K562 (cell line): Measurements from ENCODE around the gene NAT9. TPM values are rescaled to one million over a fixed set of nuclear protein-coding genes. Genes with fewer than 3 reads are reported as not detected.

Source experiments
- ATAC-seq: fragments of 200-7000 bp; cut with Tn5 transposase; 3 replicates; pipeline ENCODE4 v1.9.1; 2020; ENCODE audit warnings: moderate library complexity
- BruUV-seq: library from RNA; stranded (reverse); fragments of 400-500 nt; replicated peaks from 2 replicates; lab custom pipeline; 2021; lab: Mats Ljungman, UMichigan
- CTCF ChIA-PET: fragments of 300-600 bp; formaldehyde crosslinking; extraction: SDS; loops from one replicate; lab custom pipeline; 2021; ENCODE audit warnings: low intra/inter-chr PET ratio; lab: Yijun Ruan, JAX
- POLR2A ChIA-PET: fragments of 300-600, 350-650 bp; sonication (Branson Sonifier 250); formaldehyde crosslinking; extraction: SDS; loops from one replicate; lab custom pipeline; 2021; ENCODE audit warnings: antibody characterized with exemption, inconsistent platforms; lab: Yijun Ruan, JAX
- DNase-seq, 4 experiments: peaks; one replicate each; pipeline versions ENCODE4 v3.0.0 to v3.0.0-alpha.2; 2011 to 2018; ENCODE audit warnings: low spot score in 3 of 4, mixed read lengths in 3 of 4; ENCODE audit errors: extremely low read depth in 1 of 4
- FAIRE-seq: peaks from 2 replicates; lab custom pipeline; 2011; peaks lifted over from hg19 to GRCh38; lab: Jason Lieb, UNC
- H2AFZ ChIP-seq: 2 replicates; pipeline ENCODE4 v1.6.0; 2011; ENCODE audit warnings: low read depth, low read length, control low read depth, inconsistent platforms
- H3K27ac ChIP-seq: fragments of 200-600 bp; 3 replicates; pipeline ENCODE4 v1.8.0; 2011; ENCODE audit warnings: low read depth, mild to moderate bottlenecking, control low read depth, inconsistent platforms, low read length, moderate library complexity, mixed read lengths; ENCODE audit errors: extremely low read depth
- H3K27me3 ChIP-seq, 2 experiments: fragments of 300-600 bp in 1 of 2; 2 replicates in 1 of 2; 3 replicates in 1 of 2; pipeline versions ENCODE4 v1.6.0 to v1.8.0; 2011; ENCODE audit warnings: inconsistent platforms in 2 of 2, low read length in 2 of 2, mild to moderate bottlenecking in 1 of 2, mixed read lengths in 1 of 2, moderate library complexity in 1 of 2; ENCODE audit not compliant: control insufficient read depth in 2 of 2, insufficient read depth in 2 of 2
- H3K36me3 ChIP-seq: fragments of 300-600 bp; 3 replicates; pipeline ENCODE4 v1.8.0; 2011; ENCODE audit warnings: mild to moderate bottlenecking, low read length, inconsistent platforms; ENCODE audit not compliant: control insufficient read depth, insufficient read depth
- H3K4me1 ChIP-seq, 2 experiments: fragments of 200-600 bp in 1 of 2; replicated peaks in 1 of 2; 2 replicates in 1 of 2; 3 replicates in 1 of 2; pipeline versions ENCODE4 v1.5.1 to v1.8.0; 2011; ENCODE audit warnings: inconsistent platforms in 2 of 2, low read length in 2 of 2, mild to moderate bottlenecking in 1 of 2, mixed read lengths in 1 of 2, moderate library complexity in 1 of 2; ENCODE audit not compliant: control insufficient read depth in 2 of 2, insufficient read depth in 2 of 2
- H3K4me2 ChIP-seq: 2 replicates; pipeline ENCODE4 v1.6.1; 2011; ENCODE audit warnings: low read length, control low read depth, inconsistent platforms, mixed read lengths; ENCODE audit not compliant: insufficient read depth
- H3K4me3 ChIP-seq: fragments of 200-600 bp; sonication (generic), shearing (Covaris generic); 2 replicates; pipeline ENCODE4 v1.5.1; 2016; ENCODE audit warnings: control low read depth, inconsistent platforms
- H3K79me2 ChIP-seq: fragments of 200-600 bp; 3 replicates; pipeline ENCODE4 v1.8.0; 2011; ENCODE audit warnings: low read length, inconsistent platforms; ENCODE audit not compliant: control insufficient read depth, insufficient read depth
- H3K9ac ChIP-seq, 2 experiments: 2 replicates each; pipeline versions ENCODE4 v1.6.0 to v1.6.1; 2011; ENCODE audit warnings: low read depth in 2 of 2, low read length in 2 of 2, control low read depth in 1 of 2, inconsistent platforms in 1 of 2, mild to moderate bottlenecking in 1 of 2, mixed read lengths in 1 of 2; ENCODE audit not compliant: insufficient read depth in 1 of 2
- H3K9me1 ChIP-seq: one replicate; pipeline ENCODE4 v1.6.0; 2011; ENCODE audit warnings: inconsistent platforms, mild to moderate bottlenecking, low read length, moderate library complexity; ENCODE audit not compliant: control insufficient read depth, insufficient read depth
- H3K9me3 ChIP-seq: replicated peaks from 2 replicates; pipeline ENCODE4 v1.5.1; 2011; ENCODE audit warnings: low read depth, low read length, inconsistent platforms; ENCODE audit not compliant: control insufficient read depth, insufficient read depth
- H4K20me1 ChIP-seq: replicated peaks from 2 replicates; pipeline ENCODE4 v1.6.1; 2011; ENCODE audit warnings: low read length, inconsistent platforms, mixed read lengths; ENCODE audit not compliant: control insufficient read depth, insufficient read depth
- BRD4 ChIP-seq: fragments of 200-600 bp; sonication (generic); IDR thresholded peaks from 2 replicates; pipeline ENCODE4 v1.6.1; 2017; ENCODE audit warnings: inconsistent platforms
- CREB1 ChIP-seq, 2 experiments: sonication (generic) in 1 of 2; formaldehyde crosslinking in 1 of 2; IDR thresholded peaks; 2 replicates each; pipeline versions ENCODE4 v1.6.1 to v1.8.0; 2012 to 2022; ENCODE audit warnings: inconsistent platforms in 1 of 2, mild to moderate bottlenecking in 1 of 2, missing genetic modification reagents in 1 of 2, moderate library complexity in 1 of 2
- GTF2A2 ChIP-seq: IDR thresholded peaks from 2 replicates; pipeline ENCODE4 v1.6.1; 2016; ENCODE audit warnings: mild to moderate bottlenecking, missing genetic modification characterization, missing compliant biosample characterization
- KAT2B ChIP-seq: IDR thresholded peaks from one replicate; pipeline ENCODE4 v1.6.1; 2012; ENCODE audit warnings: low read depth, mild to moderate bottlenecking, control low read depth, inconsistent platforms, low read length, moderate library complexity
- KDM4B ChIP-seq, 2 experiments: fragments of 450-650 bp in 1 of 2; sonication (generic) in 1 of 2; IDR thresholded peaks; 2 replicates each; pipeline ENCODE4 v1.6.1; 2016 to 2017; ENCODE audit warnings: borderline replicate concordance in 2 of 2, antibody characterized with exemption in 1 of 2, low read depth in 1 of 2, mild to moderate bottlenecking in 1 of 2
- KDM5B ChIP-seq: fragments of 200-600 bp; sonication (generic); IDR thresholded peaks from 2 replicates; pipeline ENCODE4 v1.6.1; 2012; ENCODE audit warnings: low read depth, mild to moderate bottlenecking, moderate library complexity, low read length, control low read depth, inconsistent platforms; ENCODE audit not compliant: insufficient replicate concordance
- MYC ChIP-seq, 2 experiments: fragments of 250-450 bp in 1 of 2; sonication (Bioruptor Pico) in 1 of 2; IDR thresholded peaks; 2 replicates each; pipeline versions ENCODE4 v1.5.1 to v1.6.1; 2012 to 2021; ENCODE audit warnings: low read depth in 2 of 2, borderline replicate concordance in 1 of 2, improper control_type of control experiment in 1 of 2, low read length in 1 of 2, mild to moderate bottlenecking in 1 of 2, moderate library complexity in 1 of 2
- PRPF4 ChIP-seq: fragments of 200-400 bp; formaldehyde crosslinking; IDR thresholded peaks from one replicate; pipeline ENCODE4 v1.6.1; 2017; ENCODE audit warnings: low read length, low read depth, mild to moderate bottlenecking; ENCODE audit not compliant: insufficient read depth, poor library complexity, severe bottlenecking
- PYGO2 ChIP-seq: fragments of 450-650 bp; IDR thresholded peaks from 2 replicates; pipeline ENCODE4 v1.6.1; 2016; ENCODE audit warnings: mild to moderate bottlenecking, missing genetic modification characterization, moderate library complexity, missing compliant biosample characterization
- RFX5 ChIP-seq: IDR thresholded peaks from 2 replicates; pipeline ENCODE4 v1.6.1; 2011; ENCODE audit warnings: low read depth, mild to moderate bottlenecking, improper control_type of control experiment, low read length
- SNRNP70 ChIP-seq: fragments of 200-400 bp; formaldehyde crosslinking; optimal IDR thresholded peaks from 2 replicates; pipeline ENCODE3; 2017; ENCODE audit warnings: low read depth, low read length
- ZNF586 ChIP-seq: fragments of 450-650 bp; formaldehyde crosslinking; conservative IDR thresholded peaks from 2 replicates; pipeline ENCODE4 v1.4.0; 2020; ENCODE audit warnings: mild to moderate bottlenecking, moderate library complexity
- WGBS: fragments of 100-300 bp; shearing (Covaris generic); methylation state at CpG from one replicate; pipeline ENCODE4 v1.1.6; 2016; ENCODE audit warnings: low coverage, mixed read lengths; ENCODE audit not compliant: insufficient coverage; ENCODE audit errors: missing lambda C conversion rate; 5-methylcytosine and 5-hydroxymethylcytosine counted together
- in situ Hi-C: fragments of 300-500 bp; cut with MboI; formaldehyde crosslinking; loops from 4 replicates; pipeline ENCODE4 v1.15.0; 2018; ENCODE audit warnings: inconsistent platforms, mixed read lengths
- intact Hi-C: fragments of 100-400 bp; cut with micrococcal nuclease; formaldehyde crosslinking; loops from 2 replicates; pipeline ENCODE4 v1.14.2; 2022
- polyA plus RNA-seq, 8 experiments: library from polyadenylated mRNA; depleted of rRNA in 4 of 8; stranded (reverse) in 5 of 8; unstranded in 3 of 8; fragments of >200 nt; fragmentation: Nextera tagmentation in 2 of 8; fragmentation: Illumina TruSeq in 1 of 8; extraction: Ambion mirVana in 2 of 8; extraction: Trizol in 1 of 8; gene quantifications; 2 replicates each; pipeline versions ENCODE4 v1.2.1 to v1.2.3, GENCODE V29; 2011 to 2014; ENCODE audit warnings: inconsistent platforms in 1 of 8, missing spikeins in 1 of 8
- total RNA-seq, 7 experiments: library from RNA; depleted of rRNA in 6 of 7; stranded (reverse); fragments of >200 nt in 6 of 7; fragmentation: Illumina TruSeq in 2 of 7; extraction: Trizol in 2 of 7; gene quantifications; 2 replicates each; pipeline versions ENCODE4 v1.2.1 to v1.2.3, GENCODE V29; 2011 to 2021; ENCODE audit warnings: low replicate concordance in 1 of 7
- TF ChIP-seq, protein P1 (sequence below): fragments of 250-450 bp; sonication (Bioruptor Pico); IDR thresholded peaks from 2 replicates; pipeline ENCODE4 v1.6.1; 2021; ENCODE audit warnings: mild to moderate bottlenecking
- TF ChIP-seq, protein P2 (sequence below): fragments of 450-650 bp; IDR thresholded peaks from 2 replicates; pipeline ENCODE4 v1.6.1; 2018; ENCODE audit not compliant: partially characterized antibody

NAT9 gene
- total and polyA plus RNA-seq, 9 of the 15 experiments (the other 6 are each of a cell fraction or from before 2014, with no cell fraction given) = 4.2 to 63.6 (median 40.8) TPM

DNA sequence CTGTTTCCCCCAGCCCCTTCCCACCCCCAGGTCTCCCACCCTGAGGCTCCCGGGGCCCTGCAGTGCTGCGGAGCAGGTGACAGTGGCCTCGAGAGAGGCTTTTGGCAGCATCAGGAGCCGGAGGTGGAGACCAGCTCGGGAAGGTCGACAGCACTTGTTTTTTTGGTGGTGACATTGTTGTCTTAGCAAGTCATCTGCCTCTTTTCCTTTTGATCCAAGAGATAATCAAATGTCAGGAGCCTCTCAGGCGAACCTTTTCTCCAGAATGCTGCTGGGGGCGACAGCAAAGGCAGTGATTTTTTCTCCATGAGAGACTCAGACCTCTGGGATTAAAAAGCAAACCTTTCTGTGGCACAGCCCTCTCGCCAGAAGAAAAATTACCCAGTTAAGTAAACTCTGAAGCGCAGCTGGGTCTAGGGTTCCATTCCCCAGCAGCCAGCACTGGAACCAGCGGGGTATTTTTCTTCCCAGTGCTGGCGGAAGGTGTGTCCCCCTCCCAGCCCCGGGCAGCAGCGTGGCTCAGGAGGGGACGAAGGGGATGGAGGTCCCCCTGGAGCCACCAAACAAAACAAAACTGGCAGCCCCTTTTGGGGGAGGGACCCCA lies 46.3 kb upstream of the NAT9 start (continued):
- TF ChIP-seq, protein P1, sequence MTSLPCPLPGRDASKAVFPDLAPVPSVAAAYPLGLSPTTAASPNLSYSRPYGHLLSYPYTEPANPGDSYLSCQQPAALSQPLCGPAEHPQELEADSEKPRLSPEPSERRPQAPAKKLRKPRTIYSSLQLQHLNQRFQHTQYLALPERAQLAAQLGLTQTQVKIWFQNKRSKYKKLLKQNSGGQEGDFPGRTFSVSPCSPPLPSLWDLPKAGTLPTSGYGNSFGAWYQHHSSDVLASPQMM (CRISPR knock-in tag) = no peak

- Histone ChIP-seq H3K79me2 (no peaks in the 10 kb centered on the region), H3K27ac (no peak overlapping the region), H3K9ac (no peak overlapping the region; a peak in 1 of 4 replicates), H3K4me1 (peaks cover 0 to 7% of the 10 kb centered on the region in 2 experiments; a peak in 1 of 5 replicates), H3K4me2 (no peak overlapping the region), H3K27me3 (no peaks in the 10 kb centered on the region), H3K4me3 (no peak overlapping the region), H3K9me1 (peaks cover 2% of the 10 kb centered on the region), H3K36me3 (no peaks in the 10 kb centered on the region), H4K20me1 (peaks cover 11% of the 10 kb centered on the region; the same call in 1 of the 2 replicates), H2AFZ (no peak overlapping the region), H3K9me3 (no peaks in the 10 kb centered on the region)
- no peak for DNase-seq
- intact Hi-C loops = no loop called here
- ChIA-PET POLR2A (no interaction called here), CTCF (no interaction called here)
- FAIRE-seq = no peak
- in situ Hi-C loops = no loop called here
- ATAC-seq = no peak
- 54% methylated on average over 12 of the region's 13 CpGs for WGBS
- BruUV-seq = no TSS peak
- TF ChIP-seq RFX5 (no peak), PYGO2 (tag) (no peak), GTF2A2 (tag) (no peak), ZNF586 (CRISPR knock-in tag) (no peak), CREB1 (IDR thresholded peaks at IDR 0.05) (no peak), CREB1 (CRISPR knock-in tag; IDR thresholded peaks at IDR 0.05) (no peak), PRPF4 (no peak), KDM4B (IDR thresholded peaks at IDR 0.05; ENCODE audit: borderline replicate concordance in 2 of 2, low read depth in 1 of 2) (no peak), BRD4 (no peak), MYC (IDR thresholded peaks at IDR 0.05; ENCODE audit: low read depth, low read length) (no peak), MYC (CRISPR knock-in tag; IDR thresholded peaks at IDR 0.05; ENCODE audit: borderline replicate concordance, low read depth) (no peak), KDM5B (no peak), SNRNP70 (no peak), KAT2B (no peak)
- TF ChIP-seq, protein P2, sequence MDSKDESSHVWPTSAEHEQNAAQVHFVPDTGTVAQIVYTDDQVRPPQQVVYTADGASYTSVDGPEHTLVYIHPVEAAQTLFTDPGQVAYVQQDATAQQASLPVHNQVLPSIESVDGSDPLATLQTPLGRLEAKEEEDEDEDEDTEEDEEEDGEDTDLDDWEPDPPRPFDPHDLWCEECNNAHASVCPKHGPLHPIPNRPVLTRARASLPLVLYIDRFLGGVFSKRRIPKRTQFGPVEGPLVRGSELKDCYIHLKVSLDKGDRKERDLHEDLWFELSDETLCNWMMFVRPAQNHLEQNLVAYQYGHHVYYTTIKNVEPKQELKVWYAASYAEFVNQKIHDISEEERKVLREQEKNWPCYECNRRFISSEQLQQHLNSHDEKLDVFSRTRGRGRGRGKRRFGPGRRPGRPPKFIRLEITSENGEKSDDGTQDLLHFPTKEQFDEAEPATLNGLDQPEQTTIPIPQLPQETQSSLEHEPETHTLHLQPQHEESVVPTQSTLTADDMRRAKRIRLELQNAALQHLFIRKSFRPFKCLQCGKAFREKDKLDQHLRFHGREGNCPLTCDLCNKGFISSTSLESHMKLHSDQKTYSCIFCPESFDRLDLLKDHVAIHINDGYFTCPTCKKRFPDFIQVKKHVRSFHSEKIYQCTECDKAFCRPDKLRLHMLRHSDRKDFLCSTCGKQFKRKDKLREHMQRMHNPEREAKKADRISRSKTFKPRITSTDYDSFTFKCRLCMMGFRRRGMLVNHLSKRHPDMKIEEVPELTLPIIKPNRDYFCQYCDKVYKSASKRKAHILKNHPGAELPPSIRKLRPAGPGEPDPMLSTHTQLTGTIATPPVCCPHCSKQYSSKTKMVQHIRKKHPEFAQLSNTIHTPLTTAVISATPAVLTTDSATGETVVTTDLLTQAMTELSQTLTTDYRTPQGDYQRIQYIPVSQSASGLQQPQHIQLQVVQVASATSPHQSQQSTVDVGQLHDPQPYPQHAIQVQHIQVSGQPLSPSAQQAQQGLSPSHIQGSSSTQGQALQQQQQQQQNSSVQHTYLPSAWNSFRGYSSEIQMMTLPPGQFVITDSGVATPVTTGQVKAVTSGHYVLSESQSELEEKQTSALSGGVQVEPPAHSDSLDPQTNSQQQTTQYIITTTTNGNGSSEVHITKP = no peak
Measured at GRCh38 chr17:74821655-74822334, 45.6 kb upstream of the NAT9 start.
